ENCODE results near the gene SHISA5.
"Not testable (repeated sequence)": the region's sequence is repeated elsewhere in the genome, so short reads cannot be mapped to it uniquely, and the experiment has no call there.

Gene SHISA5

GRCh38 chr3:48465531-48466378 is 38.2 kb downstream of the SHISA5 start:
- intact Hi-C loops (cut with DNase I) = loop anchor here (2.0 kb wide), 1 partner anchor 81 kb away; no protein-coding TSS in a partner anchor
- peak; percentile 82 to 99 (median 96) for DNase-seq

DNA sequence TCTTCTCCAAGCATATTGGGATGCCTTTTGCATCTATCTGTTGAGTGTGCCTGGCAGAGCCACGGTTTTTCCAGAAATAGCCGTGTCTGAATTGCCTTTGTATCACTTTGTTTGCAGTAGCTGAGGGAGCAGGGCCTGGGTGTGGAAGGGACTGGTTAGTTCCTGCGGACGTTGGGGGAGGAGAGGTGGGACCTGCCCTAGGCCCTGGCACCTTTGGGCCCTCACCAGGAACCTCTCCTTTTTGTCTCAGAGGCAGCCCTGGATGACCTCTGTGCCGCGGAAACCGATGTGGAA is 38.8 kb downstream of the SHISA5 start:
- no peak for DNase-seq

DNA sequence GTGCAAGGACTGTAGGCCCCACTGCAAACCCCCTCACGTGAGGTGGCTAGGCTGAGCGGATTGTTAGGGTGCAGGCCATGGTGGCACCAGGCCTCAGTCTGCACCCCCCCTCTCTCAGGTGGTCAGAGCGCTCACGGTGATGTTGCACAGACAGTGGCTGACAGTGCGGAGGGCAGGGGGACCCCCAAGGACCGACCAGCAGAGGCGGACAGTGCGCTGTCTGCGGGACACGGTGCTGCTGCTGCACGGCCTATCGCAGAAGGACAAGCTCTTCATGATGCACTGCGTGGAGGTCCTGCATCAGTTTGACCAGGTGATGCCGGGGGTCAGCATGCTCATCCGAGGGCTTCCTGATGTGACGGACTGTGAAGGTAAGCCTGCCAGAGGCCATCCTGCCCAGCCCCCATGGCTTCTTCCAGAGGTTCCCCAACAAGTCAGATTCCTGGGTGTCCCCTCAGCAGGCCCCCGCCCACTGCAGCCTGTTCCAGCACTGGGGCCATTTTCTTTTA is 39.2 kb downstream of the SHISA5 start:
- intact Hi-C loops (cut with DNase I) = loop anchor here (2.0 kb wide), 1 partner anchor 82 kb away; no protein-coding TSS in a partner anchor
- DNase-seq = peak in 1 of 42 donors; percentile 29

More for the DNA sequence above, 38.8 kb downstream of the SHISA5 start:
- intact Hi-C loops (cut with DNase I) = loop anchor here (2.0 kb wide), 1 partner anchor 82 kb away; no protein-coding TSS in a partner anchor

GRCh38 chr3:48463703-48464102 is 40.3 kb downstream of the SHISA5 start:
- intact Hi-C loops (cut with DNase I) = loop anchor here (2.0 kb wide), 1 partner anchor 83 kb away; no protein-coding TSS in a partner anchor

GRCh38 chr3:48461767-48462166 is 42.2 kb downstream of the SHISA5 start:
- DNase-seq = not testable (repeated sequence)

More at GRCh38 chr3:48463703-48464102, 40.3 kb downstream of the SHISA5 start:
- DNase-seq = no peak

DNA sequence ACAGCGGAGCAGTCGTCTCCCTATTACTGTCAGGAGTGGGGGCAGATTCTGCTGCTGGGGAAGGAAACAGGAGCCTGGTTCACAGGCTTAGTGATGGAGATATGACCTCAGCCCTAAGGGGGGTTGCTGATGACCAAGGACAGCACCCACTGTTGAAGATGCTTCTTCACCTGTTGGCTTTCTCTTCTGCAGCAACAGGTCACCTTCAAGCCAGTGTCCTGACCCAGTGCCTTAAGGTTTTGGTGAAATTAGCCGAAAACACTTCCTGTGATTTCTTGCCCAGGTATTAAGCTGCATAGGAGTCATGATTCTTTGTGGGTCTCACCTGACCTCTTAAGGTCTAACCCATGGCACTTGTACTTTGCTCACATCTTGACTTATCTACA is 43.5 kb downstream of the SHISA5 start:
- intact Hi-C loops (cut with DNase I) = no loop called here
- DNase-seq = no peak

More at GRCh38 chr3:48461767-48462166, 42.2 kb downstream of the SHISA5 start:
- intact Hi-C loops (cut with DNase I) = not testable (repeated sequence)

DNA sequence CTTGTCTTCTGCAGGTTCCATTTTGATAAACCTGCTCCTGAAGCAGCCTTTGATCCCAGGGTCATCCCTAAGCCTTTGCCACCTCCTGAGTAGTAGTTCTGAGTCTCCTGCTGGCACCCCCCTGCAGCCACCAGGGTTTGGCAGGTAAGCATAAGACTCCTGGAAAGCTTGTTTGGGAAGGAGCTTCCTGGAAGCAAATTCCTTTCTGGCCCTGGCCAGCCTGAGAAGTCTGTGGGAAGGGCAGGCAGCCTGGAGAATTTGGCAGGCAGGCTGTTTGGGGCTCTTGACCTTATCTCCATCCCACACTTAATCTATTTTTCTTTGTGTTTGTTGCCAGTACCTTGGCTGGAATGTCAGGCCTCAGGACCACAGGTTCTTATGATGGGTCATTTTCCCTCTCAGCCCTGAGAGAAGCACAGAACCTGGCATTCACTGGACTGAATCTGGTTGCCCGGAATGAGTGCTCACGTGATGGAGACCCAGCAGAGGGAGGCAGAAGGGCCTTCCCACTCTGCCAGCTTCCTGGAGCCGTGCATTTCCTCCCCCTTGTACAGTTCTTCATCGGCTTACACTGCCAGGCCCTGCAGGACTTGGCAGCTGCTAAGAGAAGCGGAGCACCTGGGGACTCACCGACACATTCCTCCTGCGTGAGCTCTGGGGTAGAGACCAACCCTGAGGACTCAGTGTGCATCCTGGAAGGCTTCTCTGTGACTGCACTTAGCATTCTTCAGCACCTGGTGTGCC is 44.0 kb downstream of the SHISA5 start:
- DNase-seq = no peak
- intact Hi-C loops (cut with DNase I) = no loop called here

- intact Hi-C loops (cut with DNase I) = no loop called here
- DNase-seq = no peak
Observed at GRCh38 chr3:48459331-48459730, 44.6 kb downstream of the SHISA5 start.

DNA sequence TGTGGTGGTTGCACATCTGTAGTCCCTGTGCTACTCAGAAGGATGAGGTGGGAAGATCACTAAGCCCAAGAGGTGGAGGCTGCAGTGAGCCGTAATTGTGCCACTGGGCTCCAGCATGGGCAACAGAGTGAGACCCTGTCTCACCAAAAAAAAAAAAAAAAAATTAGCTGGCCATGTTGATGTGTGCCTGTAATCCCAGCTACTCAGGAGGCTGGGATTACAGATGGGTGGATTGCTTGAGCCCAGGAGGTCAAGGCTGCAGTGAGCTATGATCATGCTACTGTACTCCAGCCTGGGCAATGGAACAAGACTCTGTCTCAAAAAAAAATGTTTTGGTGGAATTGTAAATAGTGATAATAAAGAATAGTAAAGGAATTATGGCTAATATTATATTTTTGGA is 47.5 kb downstream of the SHISA5 start:
- intact Hi-C loops (cut with DNase I) = no loop called here
- no peak for DNase-seq

DNA sequence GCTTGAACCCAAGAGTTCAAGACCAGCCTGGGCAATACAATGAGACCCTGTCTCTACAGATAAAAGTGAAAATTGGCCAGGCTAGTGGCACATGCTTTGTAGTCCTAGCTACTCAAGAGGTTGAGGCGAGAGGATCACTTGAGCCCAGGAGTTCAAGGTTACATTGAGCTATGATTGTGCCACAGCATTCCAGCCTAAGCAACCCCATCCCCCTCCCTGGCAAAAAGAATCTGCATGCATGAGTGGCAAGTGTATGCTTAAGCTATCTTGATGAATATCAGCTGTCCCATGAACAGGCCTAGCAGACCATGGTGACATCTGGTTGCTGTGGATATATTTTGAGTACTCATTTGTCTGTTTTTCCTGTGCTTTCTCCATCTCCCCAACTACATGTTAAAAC is 52.7 kb downstream of the SHISA5 start:
- no peak for DNase-seq

GRCh38 chr3:48446425-48447193 is 57.4 kb downstream of the SHISA5 start, which contains the start of gene ATRIP:
Gene ATRIP (plus strand): TSS chr3:48446737. CDS start chr3:48446846, 109 bp downstream.
- intact Hi-C loops (cut with DNase I) = loop anchor here (5.0 kb wide), 1 partner anchor 101 kb away; no protein-coding TSS in a partner anchor
- DNase-seq = peak; percentile 74 to 97 (median 91)

More for the DNA sequence above, 52.7 kb downstream of the SHISA5 start:
- intact Hi-C loops (cut with DNase I) = no loop called here

DNA sequence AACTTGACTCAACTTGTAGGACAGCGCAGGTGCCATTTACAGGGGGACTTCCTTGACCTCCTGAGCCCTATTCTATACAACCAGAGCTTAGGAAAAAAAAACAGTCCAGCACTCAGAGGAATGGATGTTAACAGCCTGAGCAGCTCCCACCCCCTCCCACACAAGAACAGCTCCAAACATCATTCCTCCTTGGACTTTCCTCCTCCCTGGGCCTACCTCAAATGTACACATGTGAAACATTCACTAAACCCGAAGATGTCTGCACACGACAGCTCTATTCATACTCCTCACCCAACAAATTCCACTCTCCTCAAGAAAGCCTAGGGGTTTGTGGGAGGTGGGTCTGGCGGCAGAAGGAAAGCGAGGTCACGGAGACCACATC is 57.9 kb downstream of the SHISA5 start:
- no peak for DNase-seq
- intact Hi-C loops (cut with DNase I) = loop anchor here (5.0 kb wide), 1 partner anchor 101 kb away; no protein-coding TSS in a partner anchor

- intact Hi-C loops (cut with DNase I) = loop anchor here (5.0 kb wide), 1 partner anchor 102 kb away; no protein-coding TSS in a partner anchor
- no peak for DNase-seq
Observed at GRCh38 chr3:48445277-48445882, 58.6 kb downstream of the SHISA5 start.

- DNase-seq = no peak
- intact Hi-C loops (cut with DNase I) = no loop called here
Observed at GRCh38 chr3:48441940-48442339, 62.0 kb downstream of the SHISA5 start.

DNA sequence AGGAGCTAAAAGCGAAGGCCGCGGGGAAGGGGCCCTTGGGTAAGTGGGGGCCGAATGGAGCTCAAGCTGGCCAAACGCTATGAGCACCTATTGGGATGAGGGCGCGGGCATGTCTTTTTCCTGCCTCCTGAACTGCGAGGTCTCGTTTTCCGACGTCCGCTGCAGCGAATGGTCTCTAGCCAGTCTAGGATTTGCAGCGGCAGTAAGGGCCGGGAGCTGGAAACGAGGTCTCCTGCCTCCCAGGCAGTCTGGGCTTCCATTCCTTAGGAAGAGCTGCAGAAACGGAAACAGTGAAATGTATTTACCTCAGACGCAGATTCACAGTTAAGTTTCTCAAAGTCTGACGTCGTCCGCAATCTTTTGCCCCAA is 63.4 kb downstream of the SHISA5 start:
- intact Hi-C loops (cut with DNase I) = no loop called here
- peak in 1 of 42 donors; percentile 32 for DNase-seq

DNA sequence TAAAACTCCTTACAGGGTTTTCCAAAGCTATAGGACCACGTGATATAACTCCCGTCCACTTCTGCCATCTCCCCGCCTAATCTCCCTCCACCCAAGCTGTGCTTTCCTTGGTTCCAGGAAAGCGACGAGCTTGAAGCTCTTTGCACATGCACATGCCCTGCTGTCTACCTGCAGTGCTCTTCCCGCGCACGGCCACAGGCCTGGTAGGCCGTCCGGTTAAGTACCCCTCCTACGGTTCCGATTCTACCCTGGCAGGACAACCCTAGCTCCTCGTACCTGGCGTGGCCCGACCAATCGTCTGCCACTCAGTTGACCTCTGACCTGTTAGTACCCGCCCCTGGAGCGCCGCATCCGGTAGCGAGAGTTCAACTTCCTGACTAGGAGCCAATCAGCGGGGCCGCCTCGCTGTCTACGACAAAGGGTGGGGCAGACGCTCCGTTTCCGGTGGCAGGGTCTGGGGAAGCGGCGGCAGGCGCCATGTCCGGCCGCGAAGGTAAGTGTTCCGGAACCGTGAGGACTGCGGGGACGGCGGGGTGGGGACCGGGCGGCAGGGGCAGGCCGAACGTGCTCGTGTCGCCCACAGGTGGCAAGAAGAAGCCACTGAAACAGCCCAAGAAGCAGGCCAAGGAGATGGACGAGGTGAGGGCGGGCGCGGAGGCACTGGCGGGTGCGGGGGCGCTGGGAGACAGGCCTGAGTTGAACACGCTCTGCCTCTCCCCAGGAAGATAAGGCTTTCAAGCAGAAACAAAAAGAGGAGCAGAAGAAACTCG is 64.0 kb downstream of the SHISA5 start, which contains the start of the genes CCDC51 and TMA7:
CCDC51 (minus strand) TSS at position 300 of the 770 bp plus-strand sequence. CDS start 4,991 bp downstream, outside the sequence.
TMA7 (plus strand) TSS at position 438 of the 770 bp plus-strand sequence; CDS start at position 478, 40 bp downstream.
- DNase-seq = peak; percentile 98 to 100 (median 99)
- intact Hi-C loops (cut with DNase I) = no loop called here

- intact Hi-C loops (cut with DNase I) = loop anchor here (2.0 kb wide), 1 partner anchor 37 kb away; no protein-coding TSS in a partner anchor
- DNase-seq = no peak
Observed at GRCh38 chr3:48437812-48438211, 66.2 kb downstream of the SHISA5 start.
